Skin epidermis (tissue), 12 donors: Measurements from ENCODE around the gene ACTR5.
A peak's percentile ranks its signal among the peaks of the same experiment; 100 is the strongest.
"Not testable (repeated sequence)": the region's sequence is repeated elsewhere in the genome, so short reads cannot be mapped to it uniquely, and the experiment has no call there.

Experiments
- H3K27ac ChIP-seq, 21 experiments: fragments of 200-600 bp; sonication (generic) in 11 of 21; one replicate each; pipeline ENCODE4 v1.5.0; 2020; ENCODE audit warnings: mild to moderate bottlenecking in 3 of 21, inconsistent platforms in 2 of 21, moderate library complexity in 2 of 21
- H3K4me3 ChIP-seq, 7 experiments: fragments of 200-600 bp; sonication (generic) in 2 of 7; one replicate each; pipeline ENCODE4 v1.5.0; 2020; ENCODE audit warnings: inconsistent platforms in 2 of 7, mild to moderate bottlenecking in 2 of 7, moderate library complexity in 1 of 7

Gene ACTR5

DNA sequence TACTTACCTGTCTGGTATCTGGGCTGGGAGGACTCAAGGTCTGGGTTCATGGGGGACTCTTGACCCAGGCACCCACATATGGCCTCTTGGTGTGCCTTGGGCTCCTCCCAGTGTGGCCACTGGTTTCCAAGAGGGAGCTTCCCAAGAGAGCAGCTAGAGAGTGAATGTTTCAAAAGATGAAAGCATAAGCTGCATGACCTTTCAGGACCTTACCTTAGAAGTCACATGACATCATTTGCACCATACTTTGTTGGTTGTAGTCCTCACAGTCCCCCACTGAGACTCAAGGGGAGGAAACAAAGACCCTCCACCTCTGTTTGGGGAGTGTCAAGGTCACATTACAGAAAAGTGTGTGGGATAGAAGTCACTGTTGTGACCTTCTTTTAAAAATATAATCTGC is 13.9 kb downstream of the ACTR5 start:
- Histone ChIP-seq H3K27ac (no peak overlapping the region), H3K4me3 (no peak overlapping the region)

DNA sequence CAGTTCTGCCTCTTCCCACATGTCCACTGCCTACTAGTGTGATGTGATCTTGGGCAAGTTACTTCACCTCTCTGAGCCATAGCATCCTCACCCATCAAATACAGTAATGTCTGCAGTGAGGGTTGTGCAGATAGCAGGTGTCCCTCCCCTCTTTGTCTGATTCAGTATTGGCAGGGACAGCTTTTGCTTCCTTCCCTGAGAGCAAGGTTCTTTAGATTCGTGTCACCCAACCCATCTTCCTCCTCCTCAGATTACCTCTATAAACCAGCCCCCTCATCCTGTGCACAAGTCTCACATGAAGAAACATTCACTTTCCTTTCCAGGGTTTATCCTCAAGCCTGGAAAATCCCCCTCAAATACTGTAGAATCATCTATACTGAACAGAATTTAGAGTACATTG is 15.4 kb downstream of the ACTR5 start:
- Histone ChIP-seq H3K4me3 (no peak overlapping the region), H3K27ac (no peak overlapping the region)

DNA sequence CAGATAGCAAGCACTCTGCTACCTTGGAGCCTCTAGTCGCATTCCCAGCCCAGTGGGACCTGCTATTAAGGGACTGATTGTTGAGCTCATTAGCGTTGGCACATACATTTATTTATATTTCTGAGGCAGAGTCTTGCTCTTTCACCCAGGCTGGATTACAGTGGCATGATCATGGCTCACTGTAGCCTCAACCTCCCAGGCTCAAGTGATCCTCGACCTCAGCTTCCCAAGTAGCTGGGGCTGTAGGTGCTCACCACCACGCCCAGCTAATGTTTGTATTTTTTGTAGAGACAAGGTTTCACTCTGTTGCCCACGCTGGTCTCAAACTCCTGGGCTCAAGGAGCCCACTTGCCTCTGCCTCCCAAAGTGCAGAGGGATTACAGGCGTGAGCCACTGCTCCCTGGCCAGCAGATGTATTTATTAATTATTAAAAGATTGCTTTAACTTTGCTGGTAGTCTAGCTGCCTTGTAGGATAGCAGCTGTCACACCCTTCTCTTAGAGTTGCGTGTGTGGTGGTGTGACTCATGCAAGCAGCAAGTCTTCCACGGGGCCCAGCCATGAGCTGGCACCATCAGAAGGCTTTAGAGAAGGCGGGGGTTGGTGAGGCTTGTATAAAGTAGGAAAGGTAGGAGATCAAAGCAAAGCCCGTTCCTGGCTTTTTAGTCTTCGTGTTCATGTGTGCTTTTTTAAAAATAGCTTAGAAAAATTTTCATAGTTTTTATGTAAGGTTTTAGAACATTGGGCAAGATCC is 16.5 kb downstream of the ACTR5 start:
- Histone ChIP-seq H3K4me3 (no peak overlapping the region), H3K27ac (peak overlapping the region in 1 of 21 experiments; percentile 24)

DNA sequence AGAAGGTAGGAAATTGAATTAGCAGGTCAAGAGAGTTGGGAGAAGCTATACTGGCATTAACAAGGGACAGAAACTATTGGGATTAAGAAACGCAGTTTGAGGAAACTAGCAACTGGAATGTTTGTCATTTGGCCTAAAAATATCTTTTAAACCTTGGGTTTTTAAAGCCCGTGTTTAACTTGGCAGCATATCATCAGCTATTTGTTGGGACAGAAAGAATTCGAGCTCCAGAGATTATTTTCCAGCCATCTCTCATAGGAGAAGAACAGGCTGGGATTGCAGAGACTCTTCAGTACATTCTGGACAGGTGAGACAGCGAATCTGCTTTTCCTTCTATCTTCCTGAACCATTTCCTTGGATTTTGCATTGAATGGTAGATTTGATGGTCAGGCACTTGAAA is 17.8 kb downstream of the ACTR5 start:
- no peak overlapping the region for H3K27ac ChIP-seq

DNA sequence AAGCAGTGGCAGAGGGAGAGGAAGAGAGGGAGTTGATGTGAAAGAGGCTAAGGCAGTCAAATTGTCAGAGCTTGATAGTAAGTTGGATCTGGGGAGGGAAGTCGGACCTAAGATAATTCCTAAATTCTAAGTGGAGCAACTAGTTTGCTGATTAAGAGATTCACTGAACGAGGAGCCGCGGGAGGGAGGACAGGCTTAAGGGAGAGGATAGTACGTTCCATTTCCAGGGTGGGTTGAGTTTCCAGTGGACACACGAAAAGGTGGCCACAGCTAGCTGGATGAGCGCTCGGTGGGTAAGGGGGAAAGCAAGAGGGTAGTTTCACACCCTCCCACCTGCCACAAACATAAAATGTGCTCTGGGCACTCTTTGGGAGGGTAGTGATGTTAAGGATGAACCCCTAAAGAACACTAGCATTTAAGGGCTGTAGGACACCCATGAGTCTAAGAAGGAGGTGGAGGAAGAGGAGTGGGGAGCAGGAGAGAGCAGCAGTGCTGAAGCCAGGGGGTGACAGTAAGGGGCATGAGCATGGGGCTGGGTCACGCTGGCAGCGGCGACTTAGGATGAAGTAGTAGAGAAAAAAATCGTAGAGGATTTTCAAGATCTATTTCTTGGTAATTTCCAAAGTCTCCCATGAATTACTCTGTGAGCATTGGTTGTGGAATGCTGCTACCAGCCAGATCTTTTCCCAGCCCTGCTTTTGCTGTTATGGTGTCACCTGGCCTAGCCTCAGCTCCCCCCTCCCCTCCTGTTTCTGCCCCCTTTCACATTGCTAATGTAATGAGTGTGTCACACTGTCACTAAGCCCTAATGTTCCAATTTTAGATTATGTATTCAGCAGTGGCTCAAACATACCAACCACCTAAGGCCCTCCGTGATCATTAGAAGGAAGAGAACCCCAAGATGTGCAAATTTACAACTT is 21.4 kb downstream of the ACTR5 start:
- Histone ChIP-seq H3K27ac (no peak overlapping the region), H3K4me3 (no peak overlapping the region)

More for the DNA sequence above, 17.8 kb downstream of the ACTR5 start:
- no peak overlapping the region for H3K4me3 ChIP-seq

DNA sequence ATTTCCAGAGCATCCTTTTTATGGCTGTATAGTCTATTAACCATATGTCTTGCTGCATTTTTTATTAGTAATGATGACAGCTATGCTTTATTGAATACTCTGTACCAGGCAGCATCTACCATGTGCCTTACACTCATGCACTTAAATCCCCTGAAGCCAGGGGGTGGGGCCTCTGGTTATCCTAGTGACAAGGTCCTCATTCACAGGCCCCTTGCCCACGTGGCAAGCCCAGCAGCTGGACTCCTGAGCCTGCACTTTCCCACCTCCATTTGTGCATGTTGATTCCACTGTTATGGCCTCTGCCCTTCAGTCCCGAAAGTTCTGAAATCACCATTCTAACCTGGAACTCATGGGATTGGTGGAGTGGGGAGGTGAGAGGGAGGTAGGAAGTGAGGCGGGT is 22.3 kb downstream of the ACTR5 start:
- no peak overlapping the region for H3K4me3 ChIP-seq
- no peak overlapping the region for H3K27ac ChIP-seq

DNA sequence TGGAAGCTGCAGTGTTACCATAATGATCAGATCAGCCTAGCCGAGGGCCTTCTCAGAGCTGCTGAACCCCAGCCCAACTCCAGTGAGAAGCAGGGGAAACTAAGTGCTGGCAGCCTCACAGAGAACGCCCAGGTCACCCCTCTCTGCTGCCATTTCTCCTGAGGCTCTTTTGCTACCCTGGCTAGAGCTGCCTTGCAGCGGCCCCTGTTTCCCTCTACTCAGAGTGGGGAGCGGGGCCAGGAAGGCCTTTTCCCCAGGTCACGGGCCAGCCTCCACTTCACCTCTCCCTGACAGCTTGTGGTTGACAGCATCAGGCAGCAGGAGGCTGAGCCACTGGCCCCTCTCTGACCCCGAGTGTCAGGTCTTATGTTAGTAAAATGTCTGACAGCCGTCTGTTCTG is 22.7 kb downstream of the ACTR5 start:
- Histone ChIP-seq H3K4me3 (no peak overlapping the region), H3K27ac (no peak overlapping the region)

DNA sequence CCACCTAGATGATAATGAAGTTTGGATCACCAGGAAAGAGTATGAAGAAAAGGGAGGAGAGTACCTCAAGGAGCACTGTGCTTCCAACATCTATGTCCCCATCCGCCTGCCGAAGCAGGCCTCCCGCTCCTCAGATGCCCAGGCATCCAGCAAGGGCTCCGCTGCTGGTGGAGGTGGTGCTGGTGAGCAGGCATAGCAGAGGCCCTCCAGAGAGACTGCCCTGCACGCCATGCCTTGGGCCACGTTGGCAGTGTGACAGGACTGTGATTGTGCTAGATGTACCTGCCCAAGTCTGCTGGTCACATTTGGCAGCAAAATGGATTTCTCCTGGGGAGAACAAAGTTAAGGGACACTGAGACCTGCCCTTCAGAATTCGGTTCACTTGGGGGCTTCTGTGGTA is 23.4 kb downstream of the ACTR5 start:
- Histone ChIP-seq H3K4me3 (no peak overlapping the region), H3K27ac (no peak overlapping the region)

DNA sequence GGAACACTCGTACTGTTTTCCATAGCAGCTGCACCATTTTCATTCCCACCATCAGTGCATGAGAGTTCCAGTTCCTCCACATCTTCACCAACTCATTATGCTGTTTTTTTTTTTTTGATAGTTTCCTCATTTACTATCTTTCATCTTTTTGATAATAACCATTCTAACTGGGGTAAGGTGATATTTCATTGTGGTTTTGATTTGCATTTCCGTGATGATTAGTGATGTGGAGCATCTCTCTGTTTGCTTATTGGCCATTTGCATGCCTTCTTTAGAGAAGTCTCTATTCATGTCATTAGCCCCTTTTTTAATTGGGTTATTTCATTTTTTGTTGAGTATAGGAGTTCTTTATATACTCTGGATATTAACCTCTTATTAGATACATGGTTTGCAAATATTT is 25.9 kb downstream of the ACTR5 start:
- H3K27ac ChIP-seq: no peak overlapping the region

DNA sequence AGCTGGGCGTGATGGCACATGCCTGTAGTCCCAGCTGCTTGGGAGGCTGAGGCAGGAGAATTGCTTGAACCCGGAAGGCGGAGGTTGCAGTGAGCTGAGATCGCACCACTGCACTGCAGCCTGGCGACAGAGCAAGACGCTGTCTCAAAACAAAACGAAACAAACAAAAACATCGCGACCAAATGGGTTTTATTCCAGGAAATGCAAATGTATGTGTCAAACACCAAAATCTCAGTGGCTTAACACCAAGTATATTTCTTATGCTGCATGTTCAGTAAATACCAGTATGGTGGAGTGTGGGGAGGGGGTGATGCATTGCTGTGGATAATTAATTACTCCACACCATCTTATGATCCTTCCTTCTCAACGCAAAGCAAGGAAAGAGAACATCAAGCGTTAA is 28.1 kb downstream of the ACTR5 start:
- H3K4me3 ChIP-seq: no peak overlapping the region
- no peak overlapping the region for H3K27ac ChIP-seq

More for the DNA sequence above, 25.9 kb downstream of the ACTR5 start:
- H3K4me3 ChIP-seq: no peak overlapping the region

DNA sequence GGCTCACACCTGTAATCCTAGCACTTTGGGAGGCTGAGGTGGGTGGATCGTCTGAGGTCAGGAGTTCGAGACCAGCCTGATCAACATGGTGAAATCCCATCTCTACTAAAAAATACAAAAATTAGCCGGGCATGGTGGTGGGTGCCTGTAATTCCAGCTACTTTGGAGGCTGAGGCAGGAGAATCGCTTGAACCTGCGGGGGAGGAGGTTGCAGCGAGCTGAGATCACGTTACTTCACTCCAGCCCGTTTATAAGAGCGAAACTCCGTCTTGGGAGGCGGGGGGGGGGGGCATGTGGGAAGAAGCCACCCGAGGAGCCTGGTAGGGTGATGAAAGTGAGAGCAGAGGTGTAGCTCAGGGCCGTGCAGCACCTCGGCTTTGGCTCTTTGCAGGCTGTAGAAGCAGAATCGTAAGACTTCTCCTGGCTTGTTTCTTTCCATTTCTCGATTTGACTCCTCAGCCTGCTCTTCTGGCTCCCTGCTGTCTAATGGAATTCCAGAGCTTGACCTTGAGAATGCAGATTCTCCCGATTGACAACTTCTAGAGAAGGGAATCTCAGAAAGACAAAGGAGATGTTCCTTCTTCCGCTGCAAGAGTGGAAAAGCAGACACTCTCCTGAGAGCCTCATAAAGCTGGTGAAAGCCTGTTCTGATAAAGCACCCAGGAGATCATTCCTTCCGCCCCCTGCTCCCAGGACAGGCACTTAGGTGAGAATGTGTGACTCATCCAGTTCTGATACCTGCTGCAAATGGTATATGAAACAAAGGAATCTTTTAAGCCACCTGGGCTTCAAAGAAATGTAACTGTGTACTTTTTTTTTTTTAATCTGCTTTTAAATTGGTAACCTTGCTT is 31.2 kb downstream of the ACTR5 start:
- no peak overlapping the region for H3K27ac ChIP-seq

DNA sequence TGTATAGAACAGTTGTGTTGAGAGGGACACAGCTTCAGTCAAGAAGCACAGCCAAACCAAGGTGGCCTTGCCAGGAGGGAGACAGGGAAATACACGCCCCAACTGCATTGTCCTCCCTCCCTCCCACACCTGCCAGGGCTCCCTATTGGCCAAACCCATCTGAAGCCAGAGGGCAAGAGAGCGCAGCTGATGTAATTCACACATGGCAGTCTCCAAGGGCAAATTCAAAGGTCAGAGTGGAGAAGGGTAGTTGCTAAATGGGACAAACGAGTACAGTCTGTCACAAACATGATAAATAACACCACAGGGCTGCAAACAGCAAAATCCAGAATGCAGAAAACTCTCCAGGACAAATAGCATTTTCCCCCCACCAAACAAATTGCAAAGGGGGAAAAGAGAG is 34.0 kb downstream of the ACTR5 start:
- no peak overlapping the region for H3K27ac ChIP-seq
- no peak overlapping the region for H3K4me3 ChIP-seq

More for the DNA sequence above, 31.2 kb downstream of the ACTR5 start:
- H3K4me3 ChIP-seq: no peak overlapping the region

DNA sequence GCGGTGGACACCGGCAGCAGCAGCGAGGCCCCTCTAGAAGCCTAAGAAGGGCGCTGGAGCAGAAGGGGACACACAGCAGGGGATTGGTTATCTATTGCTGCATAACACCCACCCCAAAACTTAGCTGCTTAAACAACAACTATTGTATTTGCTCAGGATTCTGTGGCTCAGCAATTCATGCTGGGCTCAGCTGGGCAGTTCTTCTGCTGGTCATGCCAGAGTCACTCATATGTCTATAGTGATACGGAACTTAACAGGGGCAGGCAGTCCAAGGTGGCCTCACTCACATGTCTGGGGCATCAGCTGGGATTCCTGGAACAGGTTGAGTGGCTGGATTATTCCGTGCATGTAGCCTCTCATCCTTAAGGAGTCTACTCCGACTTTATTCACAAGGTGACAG is 39.6 kb downstream of the ACTR5 start:
- no peak overlapping the region for H3K27ac ChIP-seq
- H3K4me3 ChIP-seq: no peak overlapping the region

DNA sequence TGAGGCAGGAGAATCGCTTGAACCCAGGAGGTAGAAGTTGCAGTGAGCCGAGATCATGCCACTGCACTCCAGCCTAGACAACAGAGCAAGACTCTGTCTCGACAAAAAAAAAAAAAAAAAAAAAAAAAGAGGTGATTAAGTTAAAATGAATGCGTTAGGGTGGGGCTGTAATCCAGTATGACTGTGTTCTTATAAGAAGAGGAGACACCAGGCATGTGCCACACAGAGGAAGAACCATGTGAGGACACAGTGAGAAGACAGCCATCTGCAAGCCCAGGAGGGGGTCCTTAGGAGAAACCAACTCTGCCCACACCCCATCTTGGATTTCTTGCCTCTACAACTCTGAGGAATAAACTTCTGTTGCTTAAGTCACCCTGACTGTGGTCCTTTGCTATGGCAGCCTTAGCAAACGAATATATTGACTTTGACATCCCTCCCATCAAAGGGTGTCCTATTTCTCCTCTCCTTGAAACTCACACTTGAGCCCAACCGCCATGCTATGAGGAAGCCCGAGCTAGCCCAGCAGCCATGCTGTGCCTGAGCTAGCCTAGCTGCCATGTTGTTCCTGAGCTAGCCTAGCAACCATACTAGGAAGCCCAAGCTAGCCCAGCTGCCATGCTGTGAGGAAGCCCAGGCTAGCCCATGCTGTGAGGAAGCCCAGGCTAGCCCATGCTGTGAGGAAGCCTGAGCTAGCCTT is 41.4 kb downstream of the ACTR5 start:
- Histone ChIP-seq H3K4me3 (no peak overlapping the region), H3K27ac (no peak overlapping the region)

DNA sequence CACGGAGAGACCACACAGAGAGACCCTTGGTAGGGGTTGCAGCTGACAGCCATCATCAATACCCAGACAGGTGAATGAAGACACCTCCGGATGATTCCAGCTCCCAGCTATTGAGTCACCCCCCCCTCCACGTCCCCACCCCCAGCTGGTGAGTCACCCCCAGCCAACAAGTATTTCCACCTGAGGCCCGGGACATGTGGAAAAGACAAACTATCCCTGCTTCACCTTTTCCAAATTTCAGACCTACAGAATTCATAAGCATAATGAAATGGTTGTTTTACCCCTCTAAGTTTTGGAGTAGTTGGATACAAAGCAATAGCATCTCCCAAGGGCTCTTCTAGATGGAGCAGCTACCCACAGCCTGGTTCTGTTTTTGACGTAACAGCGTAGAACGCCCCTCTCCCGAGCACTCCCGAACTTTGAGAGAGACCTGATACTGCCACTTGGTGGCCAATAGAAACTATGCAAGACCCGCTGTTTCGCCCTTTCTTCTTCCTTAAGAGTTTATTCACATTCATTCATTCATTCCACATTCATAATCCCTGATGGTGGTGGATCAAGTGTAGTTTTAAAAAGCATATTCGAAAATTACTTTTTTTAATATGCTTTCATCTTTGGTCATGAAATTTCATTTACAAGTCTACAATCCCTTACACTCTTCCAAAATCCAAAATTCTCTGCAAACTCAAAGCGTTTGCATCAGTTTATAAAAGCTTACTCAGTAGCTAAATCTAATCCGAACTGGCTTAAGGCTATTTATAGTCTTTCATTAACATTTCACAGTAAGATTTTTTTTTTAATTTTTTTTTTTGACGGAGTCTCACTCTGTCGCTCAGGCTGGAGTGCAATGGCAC is 42.2 kb downstream of the ACTR5 start:
- Histone ChIP-seq H3K4me3 (no peak overlapping the region), H3K27ac (no peak overlapping the region)

DNA sequence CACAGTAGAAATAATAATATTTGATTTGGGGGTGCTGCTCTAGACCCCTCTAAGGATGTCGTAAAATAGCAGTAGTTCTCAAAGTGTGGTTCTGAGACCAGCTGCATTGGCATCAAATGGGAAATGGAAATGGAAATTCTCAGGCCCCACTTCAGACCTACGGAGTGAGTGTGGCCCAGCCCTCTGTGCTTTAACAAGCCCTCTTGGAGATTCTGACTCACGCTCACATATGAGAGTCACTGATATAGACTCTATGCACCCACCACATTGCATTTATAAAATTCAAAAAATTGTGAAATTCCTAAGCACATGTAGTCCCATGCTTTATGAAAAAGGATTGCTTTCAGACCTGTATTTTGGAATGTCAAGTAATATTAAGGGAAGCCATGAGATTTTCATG is 43.0 kb downstream of the ACTR5 start:
- no peak overlapping the region for H3K27ac ChIP-seq
- no peak overlapping the region for H3K4me3 ChIP-seq

DNA sequence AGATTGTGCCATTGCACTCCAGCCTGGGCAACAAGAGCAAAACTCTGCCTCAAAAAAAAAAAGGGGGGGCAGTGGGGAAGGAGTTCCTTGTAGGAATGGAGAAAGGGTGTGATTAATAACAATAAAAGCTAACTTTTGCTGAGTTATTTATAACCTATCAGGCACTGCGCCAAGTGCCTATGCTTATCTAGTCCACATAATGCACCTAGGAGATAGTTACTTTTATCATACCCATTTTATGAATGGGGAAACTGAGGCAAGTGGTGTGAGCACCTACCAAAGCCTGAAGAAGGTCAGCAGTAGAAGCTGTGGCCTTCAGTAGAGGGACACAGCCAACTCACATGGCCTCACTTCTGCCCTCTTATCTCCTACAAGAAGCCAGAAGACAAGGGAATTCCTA is 43.7 kb downstream of the ACTR5 start:
- Histone ChIP-seq H3K4me3 (no peak overlapping the region), H3K27ac (no peak overlapping the region)

DNA sequence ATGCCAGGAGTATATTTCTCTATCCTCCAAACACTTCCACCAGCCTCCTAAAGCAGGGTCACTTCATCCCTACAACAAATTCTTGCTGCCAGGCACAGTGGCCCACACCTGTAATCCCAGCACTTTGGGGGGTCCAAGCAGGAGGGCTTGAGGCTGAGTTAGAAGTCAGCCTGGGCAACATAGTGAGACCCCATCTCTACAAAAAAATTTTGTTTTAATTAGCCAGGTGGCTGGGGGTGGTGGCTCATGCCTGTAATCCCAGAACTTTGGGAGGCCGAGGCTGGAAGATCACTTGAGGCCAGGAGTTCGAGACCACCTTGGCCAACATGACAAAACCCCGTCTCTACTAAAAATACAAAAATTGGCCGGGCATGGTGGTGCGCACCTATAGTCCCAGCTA is 45.8 kb downstream of the ACTR5 start:
- not testable (repeated sequence) for H3K4me3 ChIP-seq, H3K27ac ChIP-seq

DNA sequence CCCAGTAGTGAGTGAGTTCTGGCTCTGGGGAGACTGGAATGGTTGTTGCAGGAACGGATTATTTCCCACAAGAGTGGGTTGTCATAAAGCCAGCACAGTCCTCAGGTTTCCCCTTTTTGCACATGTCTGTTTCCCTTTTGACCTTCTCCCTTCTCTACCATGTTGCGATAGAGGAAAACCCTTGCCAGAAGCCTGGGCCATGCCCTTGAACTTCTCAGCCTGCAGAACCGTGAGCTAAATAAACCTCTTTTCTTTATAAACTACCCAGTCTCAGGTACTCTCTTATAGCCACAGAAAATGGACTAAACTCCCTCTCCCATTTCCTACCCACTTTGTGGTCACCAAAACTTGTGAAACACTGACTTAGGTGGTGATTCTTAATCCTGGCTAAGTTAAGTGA is 50.0 kb downstream of the ACTR5 start:
- Histone ChIP-seq H3K27ac (no peak overlapping the region), H3K4me3 (no peak overlapping the region)
